ENCODE results near the gene MYMX. TPM values are rescaled to one million over a fixed set of nuclear protein-coding genes. Genes with fewer than 3 reads are reported as not detected.

Gene MYMX
- polyA plus RNA-seq, 3 donors: not detected

GRCh38 chr6:44266347-44266746, 49.6 kb downstream of the MYMX start:
- intact Hi-C loops (cut with micrococcal nuclease): loop anchor here (5.0 to 10.0 kb wide), 3 partner anchors 46 to 472 kb away; partner anchors contain the start of genes AARS2 (in 2 of the 2) and CDC5L (in 1 of the 2)
- H3K27ac ChIP-seq (ENCODE audit: low read depth in 1 of 2, low read length in 2 of 2): peak overlapping the region; percentile 54 to 55
- WGBS (ENCODE audit: insufficient coverage): 58% methylated on average over 3 of the region's 3 CpGs
- H3K27me3 ChIP-seq (ENCODE audit: control insufficient read depth in 2 of 2, insufficient read depth in 2 of 2, low read length in 2 of 2): peaks cover 20 to 28% of the 10 kb centered on the region in 2 donors
- H3K4me3 Mint-ChIP-seq: peak overlapping the region; percentile 3 to 39
- peaks cover 12 to 13% of the 10 kb centered on the region in 2 donors for H3K36me3 ChIP-seq (replicated peaks in 1 of 2; ENCODE audit: control insufficient read depth in 1 of 2, insufficient read depth in 2 of 2, low read length in 2 of 2)
- no peak overlapping the region for H3K9ac ChIP-seq (ENCODE audit: insufficient read depth, low read length, poor library complexity, severe bottlenecking)
- peak overlapping the region; percentile 82 to 100 (median 88) for H3K27ac Mint-ChIP-seq
- H3K27me3 Mint-ChIP-seq (ENCODE audit: low read depth in 3 of 3): peaks cover 24 to 33% (median 30%) of the 10 kb centered on the region in 3 donors
- H3K9me3 ChIP-seq (replicated peaks in 1 of 2; ENCODE audit: control insufficient read depth in 1 of 2, insufficient read depth in 1 of 2, low read length in 2 of 2): peaks cover 0 to 3% of the 10 kb centered on the region in 2 donors
- H3K4me1 ChIP-seq (ENCODE audit: control insufficient read depth in 1 of 2, insufficient read depth in 2 of 2, low read length in 2 of 2): peaks cover 44 to 52% of the 10 kb centered on the region in 2 donors
- TF ChIP-seq CTCF (IDR thresholded peaks at IDR 0.05): no peak
- H3K4me2 ChIP-seq (replicated peaks; ENCODE audit: extremely low read depth, low read length, poor library complexity, severe bottlenecking): no peak overlapping the region
- peaks cover 0 to 10% (median 5%) of the 10 kb centered on the region in 7 donors for H3K9me3 Mint-ChIP-seq
- H3K4me3 ChIP-seq (replicated peaks in 1 of 3; ENCODE audit: low read depth in 2 of 3, low read length in 3 of 3): no peak overlapping the region
- H4K20me1 ChIP-seq (ENCODE audit: insufficient read depth, low read length): peaks cover 40% of the 10 kb centered on the region
- H3K36me3 Mint-ChIP-seq: peaks cover 20 to 26% of the 10 kb centered on the region in 2 donors
- no peak overlapping the region for H2AFZ ChIP-seq (ENCODE audit: insufficient read depth, low read depth, low read length, poor library complexity, severe bottlenecking)
- peaks cover 55% of the 10 kb centered on the region for H3K4me1 Mint-ChIP-seq
- peaks cover 40% of the 10 kb centered on the region for H3K79me2 ChIP-seq (ENCODE audit: insufficient read depth, low read length)
- no peak for DNase-seq

- 71% methylated on average over 3 of the region's 10 CpGs for WGBS (ENCODE audit: insufficient coverage)
- H3K79me2 ChIP-seq (ENCODE audit: insufficient read depth, low read length): peaks cover 31% of the 10 kb centered on the region
- peaks cover 33 to 42% (median 40%) of the 10 kb centered on the region in 3 donors for H3K27me3 Mint-ChIP-seq (ENCODE audit: low read depth in 3 of 3)
- H3K4me2 ChIP-seq (replicated peaks; ENCODE audit: extremely low read depth, low read length, poor library complexity, severe bottlenecking): no peak overlapping the region
- H3K9me3 ChIP-seq (replicated peaks in 1 of 2; ENCODE audit: control insufficient read depth in 1 of 2, insufficient read depth in 1 of 2, low read length in 2 of 2): peaks cover 0 to 12% of the 10 kb centered on the region in 2 donors
- no peak overlapping the region for H3K9ac ChIP-seq (ENCODE audit: insufficient read depth, low read length, poor library complexity, severe bottlenecking)
- H3K4me3 Mint-ChIP-seq: no peak overlapping the region
- H3K27ac ChIP-seq (ENCODE audit: low read depth in 1 of 2, low read length in 2 of 2): no peak overlapping the region
- DNase-seq: no peak
- no peak overlapping the region for H3K4me3 ChIP-seq (replicated peaks in 1 of 3; ENCODE audit: low read depth in 2 of 3, low read length in 3 of 3)
- H2AFZ ChIP-seq (ENCODE audit: insufficient read depth, low read depth, low read length, poor library complexity, severe bottlenecking): no peak overlapping the region
- intact Hi-C loops (cut with micrococcal nuclease): loop anchor here (5.0 to 10.0 kb wide), 3 partner anchors 45 to 472 kb away; partner anchors contain the start of genes AARS2 (in 2 of the 2) and CDC5L (in 1 of the 2)
- peak overlapping the region in 5 of 7 donors; percentile 34 to 63 (median 42) for H3K27ac Mint-ChIP-seq
- H3K9me3 Mint-ChIP-seq: peaks cover 0 to 16% (median 7%) of the 10 kb centered on the region in 7 donors
- peaks cover 29 to 37% of the 10 kb centered on the region in 2 donors for H3K27me3 ChIP-seq (ENCODE audit: control insufficient read depth in 2 of 2, insufficient read depth in 2 of 2, low read length in 2 of 2)
- H4K20me1 ChIP-seq (ENCODE audit: insufficient read depth, low read length): peaks cover 31% of the 10 kb centered on the region
- H3K36me3 ChIP-seq (replicated peaks in 1 of 2; ENCODE audit: control insufficient read depth in 1 of 2, insufficient read depth in 2 of 2, low read length in 2 of 2): peaks cover 3 to 4% of the 10 kb centered on the region in 2 donors
- TF ChIP-seq CTCF (IDR thresholded peaks at IDR 0.05): no peak
- H3K4me1 Mint-ChIP-seq: peaks cover 46% of the 10 kb centered on the region
- H3K4me1 ChIP-seq (ENCODE audit: control insufficient read depth in 1 of 2, insufficient read depth in 2 of 2, low read length in 2 of 2): peaks cover 35 to 43% of the 10 kb centered on the region in 2 donors
- H3K36me3 Mint-ChIP-seq: peaks cover 12 to 17% of the 10 kb centered on the region in 2 donors
Observed at GRCh38 chr6:44267252-44267651, 50.5 kb downstream of the MYMX start.

Small RNA genes lying within 50 kb of the gene (small RNA-seq; reads per million reads assigned to genes)
- gene RN7SL811P (ENCODE audit: insufficient read length, low read depth): not detected

Other genes starting within 250 kb of the MYMX start
- gene MRPL14, start 89.5 kb upstream of the MYMX start, polyA plus RNA-seq: 10 to 100 TPM; 18.5 to 91.5 (median 78.2) TPM
- 10 to 100 TPM in 1 of 3 donors, 1 to 10 TPM in 2; 1.3 to 25.7 (median 1.9) TPM for gene TMEM63B, start 89.4 kb upstream of the MYMX start, polyA plus RNA-seq
- under 1 TPM in 1 of 3 donors, not detected in 2; 0.11 TPM for gene CAPN11, start 58.1 kb upstream of the MYMX start, polyA plus RNA-seq
- 10 to 100 TPM; 14.3 to 23.2 (median 15.0) TPM for gene SLC29A1, start 6.7 kb downstream of the MYMX start, polyA plus RNA-seq
- 100 to 1,000 TPM; 119 to 242 (median 145) TPM for gene HSP90AB1, start 30.2 kb downstream of the MYMX start, polyA plus RNA-seq
- gene SLC35B2, start 40.6 kb downstream of the MYMX start, polyA plus RNA-seq: 10 to 100 TPM; 17.4 to 54.0 (median 30.6) TPM
- gene NFKBIE, start 48.6 kb downstream of the MYMX start, polyA plus RNA-seq: 100 to 1,000 TPM in 1 of 3 donors, 10 to 100 TPM in 2; 19.9 to 108 (median 23.2) TPM
- not detected for gene TMEM151B, start 53.5 kb downstream of the MYMX start, polyA plus RNA-seq
- 1 to 10 TPM; 1.8 to 4.5 (median 3.2) TPM for gene AARS2, start 96.4 kb downstream of the MYMX start, polyA plus RNA-seq
- not detected for gene SPATS1, start 125.7 kb downstream of the MYMX start, polyA plus RNA-seq
- gene CDC5L, start 170.8 kb downstream of the MYMX start, polyA plus RNA-seq: 10 to 100 TPM in 1 of 3 donors, 1 to 10 TPM in 2; 4.9 to 10.2 (median 7.4) TPM